ENCODE measurements around the gene SHISAL1. TPM values are rescaled to one million over a fixed set of nuclear protein-coding genes. Genes with fewer than 3 reads are reported as not detected.
"Not testable (repeated sequence)": the region's sequence is repeated elsewhere in the genome, so short reads cannot be mapped to it uniquely, and the experiment has no call there.

Gene SHISAL1
- total RNA-seq, 1 donor from 2014 or later, result not detected

- intact Hi-C loops (cut with micrococcal nuclease), result no loop called here
These were observed 75.5 kb downstream of the SHISAL1 start for GRCh38 chr22:44237290-44237689.

DNA sequence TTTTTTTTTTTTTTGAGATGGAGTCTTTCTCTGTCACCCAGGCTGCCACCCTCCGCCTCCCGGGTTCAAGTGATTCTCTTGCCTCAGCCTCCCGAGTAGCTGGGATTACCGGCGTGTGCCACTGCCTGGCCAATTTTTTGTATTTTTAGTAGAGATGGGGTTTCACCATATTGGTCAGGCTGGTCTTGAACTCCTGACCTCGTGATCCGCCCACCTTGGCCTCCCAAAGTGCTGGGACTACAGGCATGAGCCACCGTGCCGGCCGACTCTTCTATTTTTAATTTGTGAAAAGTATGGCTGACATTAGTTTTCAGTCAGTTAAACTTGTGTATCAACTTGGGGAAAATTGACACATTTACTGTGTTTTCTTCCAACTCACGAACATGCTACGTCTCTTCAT, 78.4 kb downstream of the SHISAL1 start:
- intact Hi-C loops (cut with micrococcal nuclease), result not testable (repeated sequence)

DNA sequence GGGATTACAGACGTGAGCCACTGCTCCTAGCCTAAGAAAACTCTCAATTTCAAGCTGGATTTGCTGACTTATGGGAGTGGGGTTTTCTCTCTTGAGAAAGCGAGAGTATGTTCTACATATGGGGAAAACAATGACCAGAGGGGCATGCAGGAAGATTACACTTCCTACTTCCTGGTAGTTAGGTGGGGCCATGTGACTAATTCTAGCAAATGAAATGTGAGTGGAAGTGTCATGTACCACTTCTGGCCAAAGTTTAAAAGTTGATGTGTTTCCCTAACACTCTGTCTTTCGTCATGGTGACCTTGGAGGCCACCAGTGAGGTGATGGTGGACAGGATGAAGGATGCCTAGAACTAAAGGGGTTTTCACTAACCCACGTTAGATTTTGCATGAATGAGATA, 81.5 kb downstream of the SHISAL1 start:
- intact Hi-C loops (cut with micrococcal nuclease), result no loop called here

GRCh38 chr22:44229809-44230208, 82.9 kb downstream of the SHISAL1 start:
- intact Hi-C loops (cut with micrococcal nuclease), result no loop called here

DNA sequence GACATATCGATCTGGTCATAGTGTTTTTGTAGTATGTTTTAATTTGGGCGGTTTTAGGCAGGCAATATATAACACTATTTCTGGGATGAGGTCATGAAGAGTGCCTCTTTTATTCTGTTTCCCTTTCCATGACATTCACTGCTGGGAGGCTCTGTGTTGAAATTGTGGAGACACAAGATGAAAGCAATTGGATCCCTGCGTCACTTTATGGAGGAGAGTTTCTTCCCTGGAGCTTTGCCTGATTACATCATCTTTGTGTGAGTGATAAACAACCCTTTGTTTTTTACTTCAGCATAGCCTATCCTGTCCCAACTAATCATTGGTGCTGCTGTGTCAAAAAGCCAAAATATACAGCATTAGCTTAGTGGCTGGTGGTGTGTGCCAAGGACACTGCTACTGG, 83.4 kb downstream of the SHISAL1 start:
- intact Hi-C loops (cut with micrococcal nuclease), result no loop called here

GRCh38 chr22:44225812-44226211, 86.9 kb downstream of the SHISAL1 start:
- intact Hi-C loops (cut with micrococcal nuclease), result no loop called here

DNA sequence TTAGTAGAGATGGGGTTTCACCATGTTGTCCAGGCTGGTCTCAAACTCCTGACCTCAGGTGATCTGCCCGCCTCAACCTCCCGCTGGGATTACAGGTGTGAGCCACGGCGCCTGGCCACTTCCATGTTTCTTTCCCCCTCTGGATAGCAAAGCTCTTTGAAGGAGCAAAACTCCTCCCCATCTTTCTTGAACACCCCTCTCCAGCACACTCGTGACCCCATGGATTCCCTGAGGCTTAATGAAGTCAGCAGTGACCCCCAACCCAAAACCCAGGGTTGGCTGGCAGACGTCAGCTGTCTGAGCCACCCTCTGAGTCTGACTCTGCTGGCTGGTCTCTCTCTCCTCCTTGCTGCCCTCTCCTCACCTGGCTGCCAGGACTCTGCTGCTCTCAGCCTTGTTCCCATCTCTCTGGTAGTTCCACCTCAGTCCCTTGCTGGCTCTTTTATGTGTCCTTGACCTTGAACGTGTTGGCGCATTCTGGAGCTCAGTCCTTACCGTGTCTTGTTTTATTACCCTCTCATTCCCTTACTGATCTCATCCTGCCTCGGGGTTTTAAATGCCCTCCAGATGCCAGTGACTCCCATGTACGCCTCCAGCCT, 87.6 kb downstream of the SHISAL1 start:
- intact Hi-C loops (cut with micrococcal nuclease), result no loop called here

- intact Hi-C loops (cut with micrococcal nuclease), result no loop called here
These were observed 88.6 kb downstream of the SHISAL1 start for GRCh38 chr22:44224166-44224565.

GRCh38 chr22:44221710-44222475, 90.9 kb downstream of the SHISAL1 start:
- intact Hi-C loops (cut with micrococcal nuclease), result no loop called here

DNA sequence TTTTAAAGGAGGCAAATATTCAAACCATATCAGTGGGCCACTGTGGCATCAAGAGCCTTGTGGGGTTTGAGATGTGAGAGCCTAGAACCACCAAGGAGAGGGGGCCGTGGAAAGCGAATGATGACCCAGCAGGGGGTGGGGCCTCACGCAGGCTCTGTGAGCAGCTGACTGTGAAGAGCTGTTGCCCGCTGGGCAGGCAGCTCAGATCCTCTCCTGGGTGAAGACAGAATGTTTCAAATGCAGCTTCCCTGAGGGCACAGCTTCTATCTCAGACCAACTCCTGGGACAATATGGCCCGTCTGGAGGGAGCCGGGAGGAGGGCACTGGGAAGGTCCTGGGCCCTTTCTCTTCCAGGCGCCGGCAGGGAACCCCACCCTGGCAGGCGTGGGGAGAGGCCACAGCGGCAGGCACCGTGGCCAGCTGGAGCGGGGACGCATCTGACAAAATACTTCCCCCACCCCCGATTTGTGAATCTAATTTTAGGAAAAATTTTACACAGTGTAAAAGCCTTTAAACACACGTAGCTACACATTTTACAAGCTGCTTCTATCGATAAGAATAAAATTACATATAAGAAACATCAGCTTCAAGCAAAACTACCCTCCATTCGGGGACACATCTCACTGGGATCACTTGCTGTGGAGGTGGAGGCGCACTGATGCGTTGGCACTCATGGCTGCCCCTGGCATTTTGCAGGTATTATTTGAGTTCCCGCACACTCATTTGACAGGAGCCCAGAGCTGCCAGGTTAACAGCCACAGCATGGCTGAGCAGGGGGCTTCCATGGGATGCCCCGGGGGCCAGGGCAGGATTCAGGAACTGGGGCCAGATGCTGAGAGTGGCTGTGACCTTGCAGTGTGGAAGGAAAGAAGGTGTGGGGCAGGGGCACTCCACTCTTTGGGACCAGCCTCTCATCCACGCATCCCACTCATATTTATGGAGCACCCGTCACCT, 91.7 kb downstream of the SHISAL1 start:
- intact Hi-C loops (cut with micrococcal nuclease), result no loop called here

DNA sequence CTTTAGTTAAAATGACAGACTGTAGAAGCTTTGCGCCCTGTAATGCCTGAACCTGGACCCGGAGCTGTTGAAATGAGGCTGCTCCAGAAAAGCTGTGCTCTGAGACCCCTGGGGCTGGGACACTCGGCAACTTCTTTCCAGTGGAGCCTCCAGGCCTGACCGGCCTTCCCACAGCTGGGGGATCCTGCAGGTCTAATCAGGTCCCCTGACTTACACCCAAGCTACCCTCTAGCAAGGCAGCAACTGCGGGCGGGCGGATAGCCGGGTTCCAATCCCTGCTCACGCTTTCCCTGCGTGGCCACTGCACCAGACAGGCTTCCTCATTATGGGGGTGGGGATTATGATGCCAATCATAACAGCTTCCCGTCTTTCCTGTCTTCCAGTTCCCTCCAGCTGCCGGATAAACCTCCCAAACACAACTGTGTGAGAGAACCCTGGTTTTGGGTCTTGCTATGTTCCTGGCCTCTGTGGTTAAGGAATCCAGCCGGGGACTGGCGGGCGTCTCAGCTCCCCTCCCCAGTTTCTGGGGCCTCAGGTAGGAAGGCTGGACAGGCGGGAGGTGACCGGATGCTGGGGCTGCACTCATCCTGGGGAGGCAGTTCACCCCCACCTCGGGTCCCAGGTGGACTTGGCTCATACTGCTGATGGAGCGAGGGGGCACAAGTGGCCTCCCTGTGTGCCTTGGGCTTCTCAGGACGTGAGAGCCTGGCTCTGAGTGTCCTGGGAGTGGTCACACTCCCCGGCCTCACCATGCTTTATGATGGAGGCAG, 93.5 kb downstream of the SHISAL1 start:
- intact Hi-C loops (cut with micrococcal nuclease), result no loop called here

- intact Hi-C loops (cut with micrococcal nuclease), result no loop called here
These were observed 94.7 kb downstream of the SHISAL1 start for GRCh38 chr22:44218071-44218470.

- intact Hi-C loops (cut with micrococcal nuclease), result no loop called here
These were observed 95.4 kb downstream of the SHISAL1 start for GRCh38 chr22:44217346-44217745.

GRCh38 chr22:44215287-44215686, 97.5 kb downstream of the SHISAL1 start:
- intact Hi-C loops (cut with micrococcal nuclease), result no loop called here

DNA sequence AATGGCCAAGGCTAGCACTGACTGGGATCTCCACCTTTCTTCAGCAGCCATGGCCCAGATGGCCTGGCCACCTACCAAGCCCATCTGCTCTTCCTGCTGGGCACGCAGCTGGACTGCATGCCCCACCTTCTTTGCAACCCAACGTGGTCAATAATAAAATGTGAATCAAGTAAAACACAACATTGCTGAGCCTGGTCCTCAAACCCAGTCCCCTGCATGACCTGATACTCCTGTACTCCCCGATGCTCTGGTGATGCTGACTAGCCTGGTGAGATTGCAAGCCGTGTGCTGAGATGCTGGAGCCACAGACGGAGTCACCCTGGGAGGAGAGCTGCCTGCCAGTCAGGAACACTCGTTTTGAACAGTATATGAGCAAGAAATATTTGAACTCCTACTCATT, 98.0 kb downstream of the SHISAL1 start:
- intact Hi-C loops (cut with micrococcal nuclease), result no loop called here

GRCh38 chr22:44214187-44214586, 98.6 kb downstream of the SHISAL1 start:
- intact Hi-C loops (cut with micrococcal nuclease), result no loop called here

DNA sequence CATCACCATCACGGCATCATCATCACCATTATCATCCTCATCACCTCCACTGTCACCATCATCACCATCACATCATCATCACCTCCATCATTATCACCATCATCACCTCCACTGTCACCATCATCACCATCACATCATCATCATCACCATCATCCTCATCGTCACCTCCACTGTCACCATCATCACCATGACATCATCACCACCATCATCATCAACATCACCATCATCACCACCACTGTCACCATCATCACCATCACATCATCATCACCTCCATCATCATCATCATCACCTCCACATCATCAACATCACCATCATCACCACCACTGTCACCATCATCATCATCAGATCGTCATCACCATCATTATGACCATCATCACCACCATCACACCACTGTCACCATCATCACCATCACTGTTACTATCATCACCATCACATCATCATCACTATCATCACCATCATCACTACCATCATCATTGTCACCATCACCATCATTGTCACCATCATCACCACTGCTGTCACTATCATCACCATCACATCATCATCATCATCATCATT, 99.2 kb downstream of the SHISAL1 start:
- intact Hi-C loops (cut with micrococcal nuclease), result no loop called here

GRCh38 chr22:44212936-44213335, 99.8 kb downstream of the SHISAL1 start:
- intact Hi-C loops (cut with micrococcal nuclease), result no loop called here

DNA sequence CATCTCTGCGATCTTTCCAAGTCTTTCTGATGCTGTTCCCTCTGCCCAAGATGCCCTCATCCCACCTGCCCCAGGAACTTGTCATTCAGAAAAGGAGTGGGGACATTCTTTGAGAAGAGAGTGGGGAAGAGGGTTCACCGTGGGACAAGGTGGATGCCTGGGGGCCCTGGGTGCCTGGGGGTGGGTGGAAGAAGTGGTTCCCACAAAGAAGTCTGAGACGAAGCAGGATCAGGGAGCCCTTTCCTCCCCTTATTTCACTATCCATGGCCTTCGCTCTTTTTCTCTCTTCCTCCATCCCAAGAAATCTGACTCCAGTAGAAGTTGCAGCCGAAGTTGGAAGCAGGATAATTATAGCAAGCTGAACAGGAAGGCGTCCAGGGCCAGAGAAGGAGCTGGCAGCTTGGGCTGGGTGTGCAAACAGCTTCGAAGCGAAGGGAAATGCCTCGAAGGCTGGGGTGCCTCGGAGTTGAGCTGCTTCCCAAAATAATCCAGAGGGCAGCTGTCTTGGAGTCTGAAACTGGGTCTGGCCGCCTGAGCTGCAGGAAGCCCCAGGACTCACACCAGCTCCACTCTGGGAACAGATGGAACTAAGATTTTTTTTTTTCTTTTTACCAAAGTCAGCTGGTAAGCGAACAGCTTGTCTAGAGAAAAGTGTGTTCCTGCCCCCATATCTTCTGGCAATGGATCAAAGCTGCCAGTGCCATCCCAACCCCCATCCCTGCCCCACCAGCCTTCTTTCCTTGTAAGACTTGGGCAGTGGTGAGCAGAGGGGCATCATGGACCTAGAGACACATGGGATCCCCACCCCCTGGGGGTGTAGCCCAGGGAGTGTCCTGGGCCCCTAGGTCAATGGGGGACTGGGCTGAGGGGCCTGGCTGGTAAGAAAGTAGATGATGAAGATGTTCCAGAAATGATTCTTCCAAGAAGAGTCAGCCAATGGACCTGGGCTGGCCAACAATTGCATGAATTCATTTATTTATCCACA, 100.5 kb downstream of the SHISAL1 start:
- intact Hi-C loops (cut with micrococcal nuclease), result no loop called here

Data from T-helper 1 cell treated with Interleukin-12 subunit alpha and Interleukin-12 subunit beta and Interleukin-4 antibody, amounts not matched to agents 30 ng/mL and 1 ng/mL, for 36 hours (primary cell).